ENCODE results near the gene C14orf132.

Gene C14orf132

GRCh38 chr14:96098999-96099335, 59.8 kb downstream of the C14orf132 start:
- Histone ChIP-seq H3K4me1 (ENCODE audit: control insufficient read depth, insufficient read depth, low read length) (peaks cover 24% of the 10 kb centered on the region), H3K9me3 (ENCODE audit: control insufficient read depth, low read length) (no peaks in the 10 kb centered on the region), H3K27me3 (ENCODE audit: control insufficient read depth, insufficient read depth, low read length) (no peaks in the 10 kb centered on the region), H3K36me3 (ENCODE audit: control insufficient read depth, insufficient read depth, low read length) (no peaks in the 10 kb centered on the region), H3K4me3 (ENCODE audit: low read length) (no peak overlapping the region), H3K9ac (ENCODE audit: low read length) (no peak overlapping the region)

DNA sequence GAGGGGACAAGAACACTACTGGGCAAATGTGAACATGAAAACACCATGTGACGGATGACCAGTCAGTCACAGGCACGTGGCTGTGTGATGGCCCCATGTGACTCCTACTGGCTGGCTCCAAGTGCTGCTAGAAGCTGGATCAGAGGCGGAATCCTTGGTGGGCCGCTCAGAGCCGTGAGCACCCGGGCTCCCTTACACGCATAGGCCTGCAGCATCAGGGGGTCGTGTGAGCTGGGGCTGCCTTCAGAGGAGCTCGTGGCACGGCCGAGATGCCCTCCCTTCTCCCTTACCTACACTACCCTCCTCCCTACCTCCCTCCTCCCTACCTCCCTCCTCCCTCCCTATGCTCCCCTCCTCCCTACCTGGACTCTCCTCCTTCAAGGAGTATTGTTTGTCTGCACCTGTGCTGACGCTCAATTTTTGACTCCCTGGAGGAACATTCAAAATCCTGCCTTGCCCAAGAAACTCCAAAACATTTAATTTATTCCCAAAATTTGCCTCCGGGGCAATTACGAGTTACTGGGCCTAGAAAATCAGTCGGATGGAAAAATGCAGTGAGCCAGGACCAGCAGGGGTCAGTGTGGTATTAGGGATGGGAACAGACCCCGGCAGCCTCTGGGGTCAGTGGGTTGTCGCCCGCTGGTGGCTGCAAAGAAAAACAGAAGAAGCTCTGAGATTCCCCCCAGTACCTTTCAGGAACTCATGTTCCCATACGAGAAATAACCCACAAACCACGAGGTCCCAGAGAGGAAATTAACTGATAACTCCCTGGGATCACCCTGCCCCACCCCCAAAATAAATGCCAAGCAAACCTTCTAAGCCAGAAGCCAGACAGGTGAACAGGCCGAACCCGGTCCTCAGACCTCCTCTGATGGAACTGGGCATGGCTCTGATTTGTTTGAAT, 61.3 kb downstream of the C14orf132 start:
- H3K9ac ChIP-seq (ENCODE audit: low read length): no peak overlapping the region

GRCh38 chr14:96102081-96102856, 63.1 kb downstream of the C14orf132 start:
- H3K27me3 ChIP-seq (ENCODE audit: control insufficient read depth, insufficient read depth, low read length): no peaks in the 10 kb centered on the region
- H3K36me3 ChIP-seq (ENCODE audit: control insufficient read depth, insufficient read depth, low read length): no peaks in the 10 kb centered on the region
- no peak overlapping the region for H3K9ac ChIP-seq (ENCODE audit: low read length)

More for the DNA sequence above, 61.3 kb downstream of the C14orf132 start:
- Histone ChIP-seq H3K9me3 (ENCODE audit: control insufficient read depth, low read length) (no peaks in the 10 kb centered on the region), H3K4me3 (ENCODE audit: low read length) (no peak overlapping the region), H3K4me1 (ENCODE audit: control insufficient read depth, insufficient read depth, low read length) (peaks cover 32% of the 10 kb centered on the region), H3K36me3 (ENCODE audit: control insufficient read depth, insufficient read depth, low read length) (no peaks in the 10 kb centered on the region), H3K27me3 (ENCODE audit: control insufficient read depth, insufficient read depth, low read length) (no peaks in the 10 kb centered on the region)

GRCh38 chr14:96103075-96103474, 63.9 kb downstream of the C14orf132 start:
- Histone ChIP-seq H3K4me3 (ENCODE audit: low read length) (no peak overlapping the region), H3K9me3 (ENCODE audit: control insufficient read depth, low read length) (no peaks in the 10 kb centered on the region), H3K36me3 (ENCODE audit: control insufficient read depth, insufficient read depth, low read length) (no peaks in the 10 kb centered on the region), H3K27me3 (ENCODE audit: control insufficient read depth, insufficient read depth, low read length) (no peaks in the 10 kb centered on the region), H3K9ac (ENCODE audit: low read length) (no peak overlapping the region), H3K4me1 (ENCODE audit: control insufficient read depth, insufficient read depth, low read length) (peaks cover 48% of the 10 kb centered on the region)

More at GRCh38 chr14:96102081-96102856, 63.1 kb downstream of the C14orf132 start:
- H3K4me3 ChIP-seq (ENCODE audit: low read length): no peak overlapping the region
- H3K4me1 ChIP-seq (ENCODE audit: control insufficient read depth, insufficient read depth, low read length): peaks cover 40% of the 10 kb centered on the region
- no peaks in the 10 kb centered on the region for H3K9me3 ChIP-seq (ENCODE audit: control insufficient read depth, low read length)

GRCh38 chr14:96103560-96104460, 64.6 kb downstream of the C14orf132 start:
- Histone ChIP-seq H3K9ac (ENCODE audit: low read length) (no peak overlapping the region), H3K9me3 (ENCODE audit: control insufficient read depth, low read length) (no peaks in the 10 kb centered on the region), H3K4me1 (ENCODE audit: control insufficient read depth, insufficient read depth, low read length) (peaks cover 48% of the 10 kb centered on the region), H3K36me3 (ENCODE audit: control insufficient read depth, insufficient read depth, low read length) (no peaks in the 10 kb centered on the region), H3K27me3 (ENCODE audit: control insufficient read depth, insufficient read depth, low read length) (no peaks in the 10 kb centered on the region), H3K4me3 (ENCODE audit: low read length) (no peak overlapping the region)

- no peaks in the 10 kb centered on the region for H3K36me3 ChIP-seq (ENCODE audit: control insufficient read depth, insufficient read depth, low read length)
- H3K4me1 ChIP-seq (ENCODE audit: control insufficient read depth, insufficient read depth, low read length): peaks cover 48% of the 10 kb centered on the region
- H3K9me3 ChIP-seq (ENCODE audit: control insufficient read depth, low read length): no peaks in the 10 kb centered on the region
- H3K27me3 ChIP-seq (ENCODE audit: control insufficient read depth, insufficient read depth, low read length): no peaks in the 10 kb centered on the region
- H3K4me3 ChIP-seq (ENCODE audit: low read length): no peak overlapping the region
- no peak overlapping the region for H3K9ac ChIP-seq (ENCODE audit: low read length)
These were observed 65.4 kb downstream of the C14orf132 start for GRCh38 chr14:96104469-96105057.

- no peak overlapping the region for H3K9ac ChIP-seq (ENCODE audit: low read length)
- no peaks in the 10 kb centered on the region for H3K9me3 ChIP-seq (ENCODE audit: control insufficient read depth, low read length)
- H3K4me1 ChIP-seq (ENCODE audit: control insufficient read depth, insufficient read depth, low read length): peaks cover 47% of the 10 kb centered on the region
- H3K4me3 ChIP-seq (ENCODE audit: low read length): no peak overlapping the region
- H3K36me3 ChIP-seq (ENCODE audit: control insufficient read depth, insufficient read depth, low read length): no peaks in the 10 kb centered on the region
- H3K27me3 ChIP-seq (ENCODE audit: control insufficient read depth, insufficient read depth, low read length): no peaks in the 10 kb centered on the region
These were observed 66.1 kb downstream of the C14orf132 start for GRCh38 chr14:96105089-96105925.

GRCh38 chr14:96105926-96106441, 66.8 kb downstream of the C14orf132 start:
- Histone ChIP-seq H3K9me3 (ENCODE audit: control insufficient read depth, low read length) (no peaks in the 10 kb centered on the region), H3K27me3 (ENCODE audit: control insufficient read depth, insufficient read depth, low read length) (no peaks in the 10 kb centered on the region), H3K9ac (ENCODE audit: low read length) (no peak overlapping the region), H3K4me1 (ENCODE audit: control insufficient read depth, insufficient read depth, low read length) (peaks cover 40% of the 10 kb centered on the region), H3K36me3 (ENCODE audit: control insufficient read depth, insufficient read depth, low read length) (no peaks in the 10 kb centered on the region), H3K4me3 (ENCODE audit: low read length) (no peak overlapping the region)

DNA sequence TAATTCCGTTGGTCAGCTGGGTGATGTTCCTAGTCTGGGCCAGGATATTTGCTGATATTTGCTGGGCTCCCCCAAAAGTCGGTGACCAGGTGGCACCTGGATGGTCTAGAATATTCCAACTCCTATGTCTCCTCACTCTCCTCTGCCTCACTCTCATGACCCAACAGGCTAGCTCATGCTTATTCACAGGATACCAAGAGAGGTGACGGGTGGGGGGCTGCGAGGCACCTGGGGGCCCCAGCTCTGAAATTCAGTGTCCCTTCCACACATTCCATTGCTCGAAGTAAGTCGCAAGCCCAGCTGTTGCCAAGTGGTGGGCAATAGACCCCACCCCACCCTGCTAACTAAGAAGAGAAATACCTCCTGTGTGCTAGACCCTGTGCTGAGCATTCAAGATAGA, 67.7 kb downstream of the C14orf132 start:
- H3K9ac ChIP-seq (ENCODE audit: low read length): no peak overlapping the region
- no peaks in the 10 kb centered on the region for H3K9me3 ChIP-seq (ENCODE audit: control insufficient read depth, low read length)
- peaks cover 37% of the 10 kb centered on the region for H3K4me1 ChIP-seq (ENCODE audit: control insufficient read depth, insufficient read depth, low read length)
- H3K4me3 ChIP-seq (ENCODE audit: low read length): no peak overlapping the region
- H3K27me3 ChIP-seq (ENCODE audit: control insufficient read depth, insufficient read depth, low read length): no peaks in the 10 kb centered on the region
- no peaks in the 10 kb centered on the region for H3K36me3 ChIP-seq (ENCODE audit: control insufficient read depth, insufficient read depth, low read length)

GRCh38 chr14:96108061-96108795, 69.1 kb downstream of the C14orf132 start:
- H3K4me3 ChIP-seq (ENCODE audit: low read length): no peak overlapping the region
- H3K27me3 ChIP-seq (ENCODE audit: control insufficient read depth, insufficient read depth, low read length): no peaks in the 10 kb centered on the region
- no peaks in the 10 kb centered on the region for H3K9me3 ChIP-seq (ENCODE audit: control insufficient read depth, low read length)
- no peaks in the 10 kb centered on the region for H3K36me3 ChIP-seq (ENCODE audit: control insufficient read depth, insufficient read depth, low read length)
- peaks cover 37% of the 10 kb centered on the region for H3K4me1 ChIP-seq (ENCODE audit: control insufficient read depth, insufficient read depth, low read length)
- H3K9ac ChIP-seq (ENCODE audit: low read length): no peak overlapping the region
